H1 (cell line): ENCODE data around the gene RUSF1. TPM values are rescaled to one million over a fixed set of nuclear protein-coding genes. Genes with fewer than 3 reads are reported as not detected.

Source experiments
- CTCF ChIA-PET: fragments of 300-600 bp; sonication (Branson Sonifier 250); formaldehyde crosslinking; loops from one replicate; lab custom pipeline; 2021; ENCODE audit not compliant: partially characterized antibody; lab: Charles Lee
- POLR2A ChIA-PET: fragments of 300-600 bp; sonication (Branson Sonifier 250); formaldehyde crosslinking; loops from one replicate; lab custom pipeline; 2021; ENCODE audit warnings: inconsistent platforms; ENCODE audit not compliant: partially characterized antibody; lab: Charles Lee
- DNase-seq, 2 experiments: peaks; one replicate each; pipeline versions ENCODE4 v3.0.0 to v3.0.0-alpha.2; 2010 to 2022; ENCODE audit warnings: low spot score in 2 of 2, low read depth in 1 of 2, mixed read lengths in 1 of 2
- FAIRE-seq: peaks from 2 replicates; lab custom pipeline; 2011; peaks lifted over from hg19 to GRCh38; lab: Jason Lieb, UNC
- H2AFZ ChIP-seq: 2 replicates; pipeline ENCODE4 v1.8.1; 2012; ENCODE audit warnings: low read length, inconsistent platforms
- H2AK5ac ChIP-seq: 2 replicates; pipeline ENCODE4 v1.6.1; 2013; ENCODE audit warnings: low read depth, low read length
- H2BK120ac ChIP-seq: replicated peaks from 2 replicates; pipeline ENCODE3; 2013; ENCODE audit warnings: low read depth, low read length, inconsistent platforms
- H2BK12ac ChIP-seq: 2 replicates; pipeline ENCODE4 v1.6.1; 2013; ENCODE audit warnings: low read depth, low read length
- H2BK15ac ChIP-seq: 2 replicates; pipeline ENCODE4 v1.6.1; 2013; ENCODE audit warnings: low read length
- H2BK20ac ChIP-seq: 2 replicates; pipeline ENCODE4 v1.6.1; 2013; ENCODE audit warnings: low read length
- H2BK5ac ChIP-seq: 2 replicates; pipeline ENCODE4 v1.6.1; 2013; ENCODE audit warnings: low read depth, low read length
- H3K14ac ChIP-seq: 2 replicates; pipeline ENCODE4 v1.6.1; 2013; ENCODE audit warnings: inconsistent platforms; ENCODE audit not compliant: insufficient read length
- H3K18ac ChIP-seq: 2 replicates; pipeline ENCODE4 v1.6.1; 2013; ENCODE audit warnings: low read length; ENCODE audit errors: extremely low read depth
- H3K23ac ChIP-seq: 2 replicates; pipeline ENCODE4 v1.6.1; 2013; ENCODE audit warnings: inconsistent platforms; ENCODE audit not compliant: insufficient read length
- H3K23me2 ChIP-seq: 2 replicates; pipeline ENCODE4 v1.6.1; 2013; ENCODE audit warnings: low read depth, low read length
- H3K27ac ChIP-seq: 2 replicates; pipeline ENCODE4 v1.6.1; 2011; ENCODE audit warnings: low read depth, low read length, inconsistent platforms
- H3K27me3 ChIP-seq, 4 experiments: replicated peaks in 1 of 4; 1 replicate in 1 of 4; 2 replicates in 3 of 4; pipeline versions ENCODE4 v1.6.1 to v1.8.1; 2011 to 2013; ENCODE audit warnings: low read length in 3 of 4, mild to moderate bottlenecking in 3 of 4, inconsistent platforms in 2 of 4, mixed read lengths in 2 of 4, moderate library complexity in 1 of 4; ENCODE audit not compliant: control insufficient read depth in 3 of 4, insufficient read depth in 3 of 4; ENCODE audit errors: extremely low read depth in 1 of 4
- H3K36me3 ChIP-seq, 4 experiments: 2 replicates each; pipeline versions ENCODE4 v1.6.1 to v1.8.1; 2011 to 2013; ENCODE audit warnings: mild to moderate bottlenecking in 4 of 4, low read length in 3 of 4, moderate library complexity in 2 of 4, control low read depth in 1 of 4, inconsistent platforms in 1 of 4; ENCODE audit not compliant: insufficient read depth in 4 of 4, control insufficient read depth in 2 of 4
- H3K4ac ChIP-seq: replicated peaks from 2 replicates; pipeline ENCODE3; 2013; ENCODE audit warnings: low read length, low read depth, mixed read lengths, inconsistent platforms; ENCODE audit not compliant: insufficient read length
- H3K4me1 ChIP-seq, 4 experiments: replicated peaks in 1 of 4; 1 replicate in 1 of 4; 2 replicates in 3 of 4; pipeline versions ENCODE4 v1.6.1 to v1.8.1; 2011 to 2013; ENCODE audit warnings: low read length in 3 of 4, inconsistent platforms in 2 of 4, mixed read lengths in 1 of 4; ENCODE audit not compliant: insufficient read depth in 4 of 4, control insufficient read depth in 3 of 4
- H3K4me2 ChIP-seq, 2 experiments: 2 replicates each; pipeline versions ENCODE4 v1.6.1 to v1.8.1; 2011 to 2013; ENCODE audit warnings: low read depth in 2 of 2, low read length in 2 of 2, control low read depth in 1 of 2, inconsistent platforms in 1 of 2, mild to moderate bottlenecking in 1 of 2; ENCODE audit not compliant: insufficient read depth in 1 of 2
- H3K4me3 ChIP-seq, 4 experiments: fragments of 200-600, 300-600 bp in 1 of 4; sonication (generic), shearing (Covaris generic), sonication (Bioruptor Twin) in 1 of 4; 2 replicates each; pipeline versions ENCODE4 v1.5.1 to v1.8.1; 2011 to 2016; ENCODE audit warnings: low read length in 4 of 4, low read depth in 3 of 4, control low read depth in 2 of 4, inconsistent platforms in 2 of 4, mild to moderate bottlenecking in 2 of 4, mixed read lengths in 1 of 4, moderate library complexity in 1 of 4; ENCODE audit not compliant: insufficient read depth in 2 of 4; ENCODE audit errors: extremely low read depth in 1 of 4
- H3K56ac ChIP-seq: replicated peaks from 2 replicates; pipeline ENCODE3; 2013; ENCODE audit warnings: low read depth, mild to moderate bottlenecking, mixed read lengths, low read length, inconsistent platforms; ENCODE audit not compliant: insufficient read length
- H3K79me1 ChIP-seq: 2 replicates; pipeline ENCODE4 v1.6.1; 2013; ENCODE audit warnings: low read depth, low read length, control low read depth
- H3K79me2 ChIP-seq, 2 experiments: 2 replicates each; pipeline versions ENCODE4 v1.6.1 to v1.8.1; 2012 to 2013; ENCODE audit warnings: low read length in 2 of 2, mild to moderate bottlenecking in 2 of 2, inconsistent platforms in 1 of 2; ENCODE audit not compliant: insufficient read depth in 2 of 2, control insufficient read depth in 1 of 2
- H3K9ac ChIP-seq, 4 experiments: replicated peaks in 1 of 4; 1 replicate in 1 of 4; 2 replicates in 3 of 4; pipeline versions ENCODE4 v1.6.1 to v1.8.1; 2011 to 2013; ENCODE audit warnings: low read depth in 3 of 4, low read length in 3 of 4, control low read depth in 2 of 4, mild to moderate bottlenecking in 2 of 4, moderate library complexity in 2 of 4, inconsistent platforms in 1 of 4; ENCODE audit errors: extremely low read depth in 1 of 4
- H3K9me3 ChIP-seq, 2 experiments: 2 replicates each; pipeline versions ENCODE4 v1.6.1 to v1.8.1; 2012 to 2013; ENCODE audit warnings: mild to moderate bottlenecking in 2 of 2, moderate library complexity in 2 of 2, control low read depth in 1 of 2, inconsistent platforms in 1 of 2, low read depth in 1 of 2, low read length in 1 of 2, mixed read lengths in 1 of 2; ENCODE audit not compliant: insufficient read depth in 2 of 2
- H4K20me1 ChIP-seq, 2 experiments: replicated peaks in 1 of 2; 2 replicates each; pipeline versions ENCODE3 to v1.8.1; 2011 to 2013; ENCODE audit warnings: inconsistent platforms in 2 of 2, low read length in 2 of 2, mild to moderate bottlenecking in 1 of 2; ENCODE audit not compliant: insufficient read depth in 2 of 2, control insufficient read depth in 1 of 2
- H4K5ac ChIP-seq: 2 replicates; pipeline ENCODE4 v1.6.1; 2013; ENCODE audit warnings: low read length, low read depth, mixed read lengths, inconsistent platforms; ENCODE audit not compliant: insufficient read length
- H4K8ac ChIP-seq: 2 replicates; pipeline ENCODE4 v1.8.0; 2013; ENCODE audit warnings: mild to moderate bottlenecking, moderate library complexity, low read length, inconsistent platforms; ENCODE audit not compliant: insufficient read depth; ENCODE audit errors: extremely low read depth
- H4K91ac ChIP-seq: replicated peaks from 2 replicates; pipeline ENCODE3; 2013; ENCODE audit warnings: low read length, mixed read lengths, inconsistent platforms; ENCODE audit not compliant: insufficient read length
- BCL11A ChIP-seq, 2 experiments: IDR thresholded peaks; one replicate each; pipeline ENCODE4 v1.6.1; 2011; ENCODE audit warnings: low read depth in 2 of 2, low read length in 2 of 2, mild to moderate bottlenecking in 2 of 2
- SAP30 ChIP-seq: fragments of 300-600 bp; sonication (generic); IDR thresholded peaks from 2 replicates; pipeline ENCODE4 v1.7.1; 2012; ENCODE audit warnings: low read length, moderate library complexity, mild to moderate bottlenecking, inconsistent platforms; ENCODE audit not compliant: insufficient read depth, insufficient replicate concordance
- SIN3A ChIP-seq, 2 experiments: IDR thresholded peaks in 1 of 2; conservative IDR thresholded peaks in 1 of 2; 2 replicates each; pipeline ENCODE4 v1.6.1; 2011 to 2012; ENCODE audit warnings: low read length in 2 of 2, improper control_type of control experiment in 1 of 2, low read depth in 1 of 2, mild to moderate bottlenecking in 1 of 2
- WGBS, 2 experiments: shearing (Covaris generic) in 1 of 2; methylation state at CpG; one replicate each; pipeline versions ENCODE4 v1.1.6 to v1.1.7; 2013 to 2015; ENCODE audit warnings: low lambda C conversion rate in 2 of 2, mixed read lengths in 2 of 2, inconsistent platforms in 1 of 2, low coverage in 1 of 2, missing lambda C conversion rate in 1 of 2; ENCODE audit not compliant: insufficient replicate concordance in 2 of 2, insufficient coverage in 1 of 2, insufficient read length in 1 of 2; ENCODE audit errors: extremely low coverage in 1 of 2, missing lambda C conversion rate in 1 of 2; 5-methylcytosine and 5-hydroxymethylcytosine counted together
- polyA plus RNA-seq, 7 experiments: library from polyadenylated mRNA; depleted of rRNA in 3 of 7; stranded (reverse) in 5 of 7; unstranded in 2 of 7; fragments of >200 nt in 5 of 7; fragments of 200-250 nt in 2 of 7; gene quantifications; 1 replicate in 5 of 7; 2 replicates in 1 of 7; 4 replicates in 1 of 7; pipeline versions ENCODE4 v1.2.1 to v1.2.3, GENCODE V29; 2011 to 2013; ENCODE audit warnings: missing spikeins in 2 of 7, mixed read lengths in 2 of 7
- total RNA-seq: library from RNA; stranded (reverse); fragmentation: NEBNext Ultra II Directional; extraction: Animal tissue kit (Norgen Biotek cat#: 25700); gene quantifications from 2 replicates; pipeline ENCODE4 v1.2.1, GENCODE V29; 2021

The RUSF1 gene
- total and polyA plus RNA-seq, 2 of the 8 experiments (the other 6 are each of a cell fraction or from before 2014, with no cell fraction given): 22.5 to 33.7 TPM

DNA sequence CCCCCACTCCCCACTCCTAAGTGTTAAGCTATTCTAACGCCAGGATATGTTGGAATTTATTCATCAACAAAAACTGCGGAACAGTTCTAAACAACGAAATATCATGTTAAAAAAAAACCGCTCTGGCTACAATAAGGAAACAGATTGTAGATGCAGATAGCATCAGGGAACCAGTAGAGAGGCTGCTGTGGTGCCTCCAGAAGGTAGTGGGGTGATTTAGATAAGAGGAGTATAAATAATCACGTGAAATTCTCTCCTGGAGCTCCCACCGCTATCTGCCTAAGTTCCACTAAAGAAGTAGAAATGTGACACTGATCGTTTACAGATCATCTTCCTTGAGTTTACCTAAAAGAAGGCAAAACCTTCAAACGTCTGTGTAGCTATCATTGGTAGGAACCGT, 27.5 kb upstream of the RUSF1 start:
- CTCF ChIA-PET: interaction anchor here (0.6 to 0.9 kb wide), 2 partner anchors 42 to 741 kb away, joined by 3 read pairs; no protein-coding TSS in a partner anchor

More for the DNA sequence above, 27.5 kb upstream of the RUSF1 start:
- Histone ChIP-seq H2BK12ac (no peak overlapping the region), H3K4ac (no peak overlapping the region), H3K56ac (no peak overlapping the region), H2BK5ac (no peak overlapping the region), H2BK15ac (no peak overlapping the region), H3K23ac (no peak overlapping the region), H4K20me1 (no peaks in the 10 kb centered on the region), H3K4me3 (no peak overlapping the region), H3K9ac (no peak overlapping the region), H3K14ac (no peak overlapping the region), H3K27ac (no peak overlapping the region), H3K4me1 (0 out of 7 replicates have a peak, but pooled peaks cover 0 to 2% (median 0%) of the 10 kb centered on the region in 4 experiments), H3K23me2 (peaks cover 4% of the 10 kb centered on the region; the same call in 1 of the 2 replicates), H3K4me2 (no peak overlapping the region), H4K8ac (no peak overlapping the region), H3K9me3 (peaks cover 11 to 23% of the 10 kb centered on the region in 2 experiments), H2AFZ (no peak overlapping the region), H4K5ac (no peak overlapping the region), H3K27me3 (peaks cover 0 to 5% (median 2%) of the 10 kb centered on the region in 4 experiments; a peak in 2 of 7 replicates), H3K79me1 (no peaks in the 10 kb centered on the region), H2BK20ac (no peak overlapping the region), H3K36me3 (no peaks in the 10 kb centered on the region), H3K18ac (no peak overlapping the region), H2BK120ac (no peak overlapping the region), H3K79me2 (no peaks in the 10 kb centered on the region), H2AK5ac (no peak overlapping the region), H4K91ac (no peak overlapping the region)
- FAIRE-seq (no peak), DNase-seq (no peak)
- 83% methylated on average over 9 of the region's 9 CpGs; no CpG with 5 or more reads in 1 of the 2 experiments for WGBS, 2 experiments
- POLR2A ChIA-PET: interaction anchor here (0.9 kb wide), 1 partner anchor 16 kb away, joined by 3 read pairs; no protein-coding TSS in a partner anchor
- TF ChIP-seq BCL11A (IDR thresholded peaks at IDR 0.05; ENCODE audit: low read depth in 2 of 2, low read length in 2 of 2): no peak
- TF ChIP-seq SAP30: no peak
- no peak for TF ChIP-seq SIN3A (conservative IDR thresholded peaks at IDR 0.05 in 1 of 2, IDR thresholded peaks at IDR 0.05 in 1 of 2; ENCODE audit: low read depth in 1 of 2, low read length in 2 of 2)
